Ishikawa (cell line): ENCODE data around the gene UST.

Source experiments
- RAD21 ChIP-seq: IDR thresholded peaks from 2 replicates; pipeline ENCODE4 v1.6.1; 2012; ENCODE audit warnings: low read depth
- YY1 ChIP-seq: IDR thresholded peaks from 2 replicates; pipeline ENCODE4 v1.6.1; 2012; ENCODE audit warnings: low read depth

GRCh38 chr6:148999501-148999900 is 252.7 kb downstream of the UST start:
- no peak for TF ChIP-seq YY1
- no peak for TF ChIP-seq RAD21
